HG03066 (cell line): Measurements from ENCODE around the gene C5orf22.
"Not testable (repeated sequence)": the region's sequence is repeated elsewhere in the genome, so short reads cannot be mapped to it uniquely, and the experiment has no call there.

Source experiments
- ATAC-seq: cut with Tn5 transposase; IDR thresholded peaks from one replicate; pipeline ENCODE4 v1.9.1; 2021; ENCODE audit warnings: low read depth; ENCODE audit not compliant: unreplicated experiment

Gene C5orf22

GRCh38 chr5:31551878-31552277 is 19.8 kb downstream of the C5orf22 start:
- no peak for ATAC-seq

- ATAC-seq: no peak
Observed at GRCh38 chr5:31553863-31554262, 21.8 kb downstream of the C5orf22 start.

- ATAC-seq: no peak
Observed at GRCh38 chr5:31554552-31554951, 22.5 kb downstream of the C5orf22 start.

- no peak for ATAC-seq
Observed at GRCh38 chr5:31556461-31556860, 24.4 kb downstream of the C5orf22 start.

- no peak for ATAC-seq
Observed at GRCh38 chr5:31559942-31560341, 27.8 kb downstream of the C5orf22 start.

- no peak for ATAC-seq
Observed at GRCh38 chr5:31561946-31562345, 29.8 kb downstream of the C5orf22 start.

GRCh38 chr5:31563216-31563615 is 31.1 kb downstream of the C5orf22 start:
- ATAC-seq: no peak

GRCh38 chr5:31566362-31566761 is 34.3 kb downstream of the C5orf22 start:
- not testable (repeated sequence) for ATAC-seq

GRCh38 chr5:31568302-31568835 is 36.3 kb downstream of the C5orf22 start:
- ATAC-seq: no peak

- ATAC-seq: no peak
Observed at GRCh38 chr5:31569068-31569467, 37.0 kb downstream of the C5orf22 start.

- ATAC-seq: no peak
Observed at GRCh38 chr5:31573494-31574142, 41.5 kb downstream of the C5orf22 start.

GRCh38 chr5:31574772-31575171 is 42.7 kb downstream of the C5orf22 start:
- ATAC-seq: no peak

- no peak for ATAC-seq
Observed at GRCh38 chr5:31577438-31577837, 45.3 kb downstream of the C5orf22 start.

- no peak for ATAC-seq
Observed at GRCh38 chr5:31579558-31579957, 47.5 kb downstream of the C5orf22 start.

- no peak for ATAC-seq
Observed at GRCh38 chr5:31581498-31582099, 49.5 kb downstream of the C5orf22 start.

- no peak for ATAC-seq
Observed at GRCh38 chr5:31583129-31583528, 51.0 kb downstream of the C5orf22 start.

- ATAC-seq: no peak
Observed at GRCh38 chr5:31585166-31585894, 53.2 kb downstream of the C5orf22 start.

GRCh38 chr5:31585895-31586270 is 53.8 kb downstream of the C5orf22 start:
- no peak for ATAC-seq

GRCh38 chr5:31587546-31587945 is 55.4 kb downstream of the C5orf22 start:
- ATAC-seq: no peak

GRCh38 chr5:31593665-31594064 is 61.6 kb downstream of the C5orf22 start:
- no peak for ATAC-seq

GRCh38 chr5:31596354-31596753 is 64.3 kb downstream of the C5orf22 start:
- no peak for ATAC-seq
